Activated CD4-positive, alpha-beta T cell treated with anti-CD3 and anti-CD28 coated beads for 36 hours (primary cell): ENCODE data around the gene SFTPA2. TPM values are rescaled to one million over a fixed set of nuclear protein-coding genes. Genes with fewer than 3 reads are reported as not detected.
"Not testable (repeated sequence)": the region's sequence is repeated elsewhere in the genome, so short reads cannot be mapped to it uniquely, and the experiment has no call there.

Experiments used
- ATAC-seq: fragments of 200-7000 bp; cut with Tn5 transposase; one replicate; pipeline ENCODE4 v1.10.0; 2021; ENCODE audit warnings: mild to moderate bottlenecking, moderate library complexity
- CTCF ChIA-PET: fragments of 350-600 bp; sonication (Branson Sonifier 250); formaldehyde crosslinking; loops from one replicate; lab custom pipeline; 2021; ENCODE audit warnings: antibody characterized with exemption; lab: Charles Lee
- POLR2A ChIA-PET: fragments of 350-600 bp; sonication (Branson Sonifier 250); formaldehyde crosslinking; loops from one replicate; lab custom pipeline; 2021; ENCODE audit warnings: antibody characterized with exemption, inconsistent platforms; lab: Charles Lee
- DNase-seq: peaks from one replicate; pipeline ENCODE4 v3.0.0-alpha.2; 2020
- H3K27ac Mint-ChIP-seq: one replicate; pipeline ENCODE4 v1.8.0; 2021; ENCODE audit warnings: mixed read lengths
- H3K27me3 Mint-ChIP-seq: one replicate; pipeline ENCODE4 v1.8.0; 2021; ENCODE audit warnings: mixed read lengths
- H3K36me3 Mint-ChIP-seq: one replicate; pipeline ENCODE4 v1.8.0; 2021; ENCODE audit warnings: low read depth, mixed read lengths
- H3K4me1 Mint-ChIP-seq: one replicate; pipeline ENCODE4 v1.8.0; 2021; ENCODE audit warnings: mixed read lengths
- H3K4me3 Mint-ChIP-seq: one replicate; pipeline ENCODE4 v1.8.0; 2021; ENCODE audit warnings: mild to moderate bottlenecking, moderate library complexity, mixed read lengths
- H3K9me3 Mint-ChIP-seq: one replicate; pipeline ENCODE4 v1.8.0; 2021; ENCODE audit warnings: low read depth, mixed read lengths
- intact Hi-C, 2 experiments: fragments of 100-400 bp; cut with DNase I in 1 of 2; cut with micrococcal nuclease in 1 of 2; formaldehyde crosslinking; loops; one replicate each; pipeline versions ENCODE4 v1.14.2 to v1.15.1; 2022 to 2024; cut with DNase I, micrococcal nuclease
- total RNA-seq, 2 experiments: library from RNA; stranded (reverse); gene quantifications; one replicate each; pipeline ENCODE4 v1.2.3, GENCODE V29; 2021

Gene SFTPA2
- total RNA-seq, 2 experiments from 2014 or later: not detected

- no peak for ATAC-seq
- H3K27ac Mint-ChIP-seq: no peak overlapping the region
- DNase-seq: no peak
- no peaks in the 10 kb centered on the region for H3K36me3 Mint-ChIP-seq
- POLR2A ChIA-PET: no interaction called here
- CTCF ChIA-PET: no interaction called here
- no peaks in the 10 kb centered on the region for H3K9me3 Mint-ChIP-seq
- intact Hi-C loops: no loop called here
- H3K4me1 Mint-ChIP-seq: no peaks in the 10 kb centered on the region
- peaks cover 8% of the 10 kb centered on the region for H3K27me3 Mint-ChIP-seq
- H3K4me3 Mint-ChIP-seq: no peak overlapping the region
Measured at GRCh38 chr10:79585870-79586527, 25.8 kb upstream of the SFTPA2 start.

DNA sequence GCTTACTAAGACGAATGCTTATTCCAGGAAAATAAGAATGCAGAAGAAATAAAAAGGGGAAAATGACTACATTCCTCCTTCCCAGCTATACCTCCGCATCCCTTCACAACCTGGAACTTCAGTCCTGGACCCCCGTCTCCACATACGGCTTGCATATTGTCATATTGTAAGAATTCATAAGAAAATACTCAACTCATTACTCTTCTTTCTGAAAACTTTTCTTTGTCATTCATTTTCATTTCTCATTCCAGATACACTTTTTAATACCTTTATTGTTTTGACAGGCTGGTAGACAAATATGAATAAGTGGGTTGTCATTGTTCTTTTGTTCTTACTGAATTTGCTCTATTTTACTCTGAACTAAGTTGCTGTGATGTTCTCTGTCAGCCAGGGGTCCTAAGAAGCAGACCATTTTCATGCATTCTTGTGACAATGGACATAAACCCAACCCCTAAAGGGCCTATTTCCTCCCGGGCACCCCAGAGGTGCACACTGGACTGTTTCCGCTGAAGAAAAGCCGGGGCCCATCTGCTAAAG lies 23.3 kb upstream of the SFTPA2 start:
- H3K27me3 Mint-ChIP-seq: peaks cover 5% of the 10 kb centered on the region
- H3K4me1 Mint-ChIP-seq: no peaks in the 10 kb centered on the region
- no peaks in the 10 kb centered on the region for H3K36me3 Mint-ChIP-seq
- ChIA-PET POLR2A (no interaction called here), CTCF (interaction anchor here (0.8 kb wide), 1 partner anchor 39 kb away, joined by 3 read pairs; no protein-coding TSS in a partner anchor)
- H3K9me3 Mint-ChIP-seq: no peaks in the 10 kb centered on the region
- no peak overlapping the region for H3K27ac Mint-ChIP-seq
- intact Hi-C loops: no loop called here
- no peak for DNase-seq
- no peak overlapping the region for H3K4me3 Mint-ChIP-seq
- ATAC-seq: no peak

GRCh38 chr10:79582954-79583353 lies 22.7 kb upstream of the SFTPA2 start:
- POLR2A ChIA-PET, CTCF ChIA-PET, H3K9me3 Mint-ChIP-seq, H3K4me1 Mint-ChIP-seq, intact Hi-C loops, H3K27ac Mint-ChIP-seq, H3K36me3 Mint-ChIP-seq, DNase-seq, H3K27me3 Mint-ChIP-seq, H3K4me3 Mint-ChIP-seq: not testable (repeated sequence)
- ATAC-seq: peak; percentile 33

- ATAC-seq (no peak), DNase-seq (no peak)
- no peaks in the 10 kb centered on the region for H3K4me1 Mint-ChIP-seq
- CTCF ChIA-PET: no interaction called here
- no peak overlapping the region for H3K27ac Mint-ChIP-seq
- intact Hi-C loops: no loop called here
- no peak overlapping the region for H3K4me3 Mint-ChIP-seq
- POLR2A ChIA-PET: no interaction called here
- peaks cover 7% of the 10 kb centered on the region for H3K27me3 Mint-ChIP-seq
- no peaks in the 10 kb centered on the region for H3K36me3 Mint-ChIP-seq
- H3K9me3 Mint-ChIP-seq: no peaks in the 10 kb centered on the region
Measured at GRCh38 chr10:79582096-79582495, 21.9 kb upstream of the SFTPA2 start.

- CTCF ChIA-PET: no interaction called here
- DNase-seq: no peak
- Mint-ChIP-seq H3K9me3 (no peaks in the 10 kb centered on the region), H3K36me3 (no peaks in the 10 kb centered on the region), H3K4me1 (no peaks in the 10 kb centered on the region), H3K27me3 (peaks cover 11% of the 10 kb centered on the region), H3K4me3 (no peak overlapping the region), H3K27ac (no peak overlapping the region)
- POLR2A ChIA-PET: no interaction called here
- intact Hi-C loops: no loop called here
- no peak for ATAC-seq
Measured at GRCh38 chr10:79581044-79581443, 20.8 kb upstream of the SFTPA2 start.

DNA sequence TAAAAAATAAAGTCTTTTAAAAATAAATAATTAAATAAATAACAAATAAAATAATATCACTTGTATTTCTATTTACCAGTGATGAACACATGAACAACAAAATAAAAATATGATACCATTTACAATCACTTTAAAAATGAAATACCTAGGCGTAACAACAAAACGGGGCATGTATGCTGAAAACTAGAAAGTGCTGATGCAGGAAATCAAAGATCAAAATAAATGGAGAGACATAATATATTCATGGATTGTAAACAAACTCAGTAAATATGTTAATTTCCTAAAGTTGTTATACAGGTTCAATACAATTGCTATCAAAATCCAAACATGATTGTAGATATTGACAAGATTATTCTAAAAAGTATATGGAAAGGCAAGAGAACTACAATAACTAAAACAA lies 19.2 kb upstream of the SFTPA2 start:
- Mint-ChIP-seq H3K4me3 (no peak overlapping the region), H3K9me3 (no peaks in the 10 kb centered on the region), H3K36me3 (no peaks in the 10 kb centered on the region), H3K27me3 (peaks cover 14% of the 10 kb centered on the region), H3K27ac (no peak overlapping the region), H3K4me1 (no peaks in the 10 kb centered on the region)
- CTCF ChIA-PET: no interaction called here
- DNase-seq: no peak
- intact Hi-C loops: no loop called here
- ATAC-seq: no peak
- POLR2A ChIA-PET: no interaction called here

GRCh38 chr10:79570624-79571023 lies 10.4 kb upstream of the SFTPA2 start:
- ATAC-seq, DNase-seq, H3K36me3 Mint-ChIP-seq, H3K4me1 Mint-ChIP-seq, intact Hi-C loops, H3K27ac Mint-ChIP-seq, POLR2A ChIA-PET, H3K9me3 Mint-ChIP-seq, H3K4me3 Mint-ChIP-seq: not testable (repeated sequence)
- H3K27me3 Mint-ChIP-seq: peaks cover 52% of the 10 kb centered on the region
- CTCF ChIA-PET: interaction anchor here (0.6 kb wide), 1 partner anchor 320 kb away, joined by 4 read pairs; no protein-coding TSS in a partner anchor

GRCh38 chr10:79563426-79563825 lies 3.2 kb upstream of the SFTPA2 start:
- peaks cover 38% of the 10 kb centered on the region for H3K27me3 Mint-ChIP-seq

GRCh38 chr10:79562135-79562756 lies 2.0 kb upstream of the SFTPA2 start:
- Mint-ChIP-seq H3K4me1 (no peaks in the 10 kb centered on the region), H3K36me3 (no peaks in the 10 kb centered on the region), H3K9me3 (no peaks in the 10 kb centered on the region), H3K27me3 (peaks cover 30% of the 10 kb centered on the region), H3K27ac (no peak overlapping the region), H3K4me3 (no peak overlapping the region)
- intact Hi-C loops: loop anchor here (1.0 to 5.0 kb wide), 4 partner anchors 46 to 485 kb away; no protein-coding TSS in a partner anchor
- ChIA-PET POLR2A (no interaction called here), CTCF (interaction anchor here (0.7 to 1.1 kb wide), 2 partner anchors 10 to 367 kb away, joined by 3 to 7 read pairs; no protein-coding TSS in a partner anchor)
- DNase-seq (peak; percentile 85), ATAC-seq (peak; percentile 88)

More at GRCh38 chr10:79563426-79563825, 3.2 kb upstream of the SFTPA2 start:
- Mint-ChIP-seq H3K4me3 (no peak overlapping the region), H3K9me3 (no peaks in the 10 kb centered on the region), H3K27ac (no peak overlapping the region), H3K4me1 (no peaks in the 10 kb centered on the region), H3K36me3 (no peaks in the 10 kb centered on the region)
- ATAC-seq (no peak), DNase-seq (no peak)
- intact Hi-C loops: loop anchor here (2.0 to 5.0 kb wide), 2 partner anchors 365 to 484 kb away; no protein-coding TSS in a partner anchor
- POLR2A ChIA-PET: no interaction called here
- CTCF ChIA-PET: interaction anchor here (1.1 to 1.2 kb wide), 2 partner anchors 11 to 67 kb away, joined by 3 to 7 read pairs; no protein-coding TSS in a partner anchor

DNA sequence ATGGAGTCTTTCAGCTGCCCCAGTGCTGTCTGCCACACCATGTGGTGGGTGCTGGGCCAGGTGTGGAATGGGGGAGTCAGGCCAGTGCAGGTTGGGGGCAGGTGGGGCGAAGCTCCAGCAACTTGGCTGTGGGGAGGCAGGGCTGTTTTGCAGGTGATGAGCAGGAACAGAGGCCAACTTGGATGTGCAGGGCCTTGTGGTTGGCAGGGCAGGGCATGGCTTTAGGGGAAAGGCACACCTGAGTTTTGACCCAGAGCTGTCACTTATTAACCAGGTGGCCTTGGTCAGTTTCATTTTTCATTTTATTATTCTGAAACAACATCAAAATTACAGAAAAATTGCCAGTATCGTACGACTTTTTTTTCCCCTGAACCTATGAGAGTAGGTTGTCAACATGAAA lies 1.1 kb upstream of the SFTPA2 start:
- ChIA-PET POLR2A (no interaction called here), CTCF (interaction anchor here (0.6 to 1.5 kb wide), 2 partner anchors 48 to 187 kb away, joined by 3 read pairs; no protein-coding TSS in a partner anchor)
- Mint-ChIP-seq H3K36me3 (no peaks in the 10 kb centered on the region), H3K4me3 (no peak overlapping the region), H3K4me1 (no peaks in the 10 kb centered on the region), H3K27me3 (peaks cover 25% of the 10 kb centered on the region), H3K27ac (no peak overlapping the region), H3K9me3 (no peaks in the 10 kb centered on the region)
- DNase-seq (no peak), ATAC-seq (no peak)
- intact Hi-C loops: loop anchor here in 1 of 2 experiments (5.0 kb wide), 1 partner anchor 486 kb away; no protein-coding TSS in a partner anchor

- H3K36me3 Mint-ChIP-seq: no peaks in the 10 kb centered on the region
- no peak for DNase-seq
- H3K27me3 Mint-ChIP-seq: peaks cover 21% of the 10 kb centered on the region
- POLR2A ChIA-PET: no interaction called here
- intact Hi-C loops: loop anchor here in 1 of 2 experiments (5.0 kb wide), 1 partner anchor 488 kb away; no protein-coding TSS in a partner anchor
- H3K4me3 Mint-ChIP-seq: no peak overlapping the region
- H3K4me1 Mint-ChIP-seq: no peaks in the 10 kb centered on the region
- CTCF ChIA-PET: interaction anchor here (1.5 kb wide), 1 partner anchor 185 kb away, joined by 3 read pairs; no protein-coding TSS in a partner anchor
- no peaks in the 10 kb centered on the region for H3K9me3 Mint-ChIP-seq
- ATAC-seq: no peak
- H3K27ac Mint-ChIP-seq: no peak overlapping the region
Measured at GRCh38 chr10:79559726-79560125, 481 bp downstream of the SFTPA2 start.
